ENCODE results near the gene LIG3. TPM values are rescaled to one million over a fixed set of nuclear protein-coding genes. Genes with fewer than 3 reads are reported as not detected.
"Not testable (repeated sequence)": the region's sequence is repeated elsewhere in the genome, so short reads cannot be mapped to it uniquely, and the experiment has no call there.

The LIG3 gene
- polyA plus RNA-seq, 3 donors: 32.3 to 38.5 (median 38.1) TPM

GRCh38 chr17:35021520-35022380 is 41.4 kb downstream of the LIG3 start:
- DNase-seq (ENCODE audit: extremely low read depth in 1 of 11, low read depth in 9 of 11, low spot score in 4 of 11): no peak

GRCh38 chr17:35022536-35023063 is 42.3 kb downstream of the LIG3 start:
- no peak for DNase-seq (ENCODE audit: extremely low read depth in 1 of 11, low read depth in 9 of 11, low spot score in 4 of 11)

GRCh38 chr17:35023538-35023937 is 43.2 kb downstream of the LIG3 start:
- DNase-seq (ENCODE audit: extremely low read depth in 1 of 11, low read depth in 9 of 11, low spot score in 4 of 11): no peak

GRCh38 chr17:35025541-35025940 is 45.2 kb downstream of the LIG3 start:
- DNase-seq (ENCODE audit: extremely low read depth in 1 of 11, low read depth in 9 of 11, low spot score in 4 of 11): no peak

- DNase-seq (ENCODE audit: extremely low read depth in 1 of 11, low read depth in 9 of 11, low spot score in 4 of 11): not testable (repeated sequence)
Observed at GRCh38 chr17:35028097-35028496, 47.8 kb downstream of the LIG3 start.

- no peak for DNase-seq (ENCODE audit: extremely low read depth in 1 of 11, low read depth in 9 of 11, low spot score in 4 of 11)
Observed at GRCh38 chr17:35028531-35029262, 48.4 kb downstream of the LIG3 start.

- DNase-seq (ENCODE audit: extremely low read depth in 1 of 11, low read depth in 9 of 11, low spot score in 4 of 11): no peak
Observed at GRCh38 chr17:35030780-35031179, 50.5 kb downstream of the LIG3 start.

- no peak for DNase-seq (ENCODE audit: extremely low read depth in 1 of 11, low read depth in 9 of 11, low spot score in 4 of 11)
Observed at GRCh38 chr17:35038453-35038852, 58.1 kb downstream of the LIG3 start.

- DNase-seq (ENCODE audit: extremely low read depth in 1 of 11, low read depth in 9 of 11, low spot score in 4 of 11): no peak
Observed at GRCh38 chr17:35041390-35041789, 61.1 kb downstream of the LIG3 start.

- no peak for DNase-seq (ENCODE audit: extremely low read depth in 1 of 11, low read depth in 9 of 11, low spot score in 4 of 11)
Observed at GRCh38 chr17:35044181-35044580, 63.9 kb downstream of the LIG3 start.

- not testable (repeated sequence) for DNase-seq (ENCODE audit: extremely low read depth in 1 of 11, low read depth in 9 of 11, low spot score in 4 of 11)
Observed at GRCh38 chr17:35045458-35045979, 65.2 kb downstream of the LIG3 start.

- DNase-seq (ENCODE audit: extremely low read depth in 1 of 11, low read depth in 9 of 11, low spot score in 4 of 11): no peak
Observed at GRCh38 chr17:35046245-35046644, 65.9 kb downstream of the LIG3 start.

- no peak for DNase-seq (ENCODE audit: extremely low read depth in 1 of 11, low read depth in 9 of 11, low spot score in 4 of 11)
Observed at GRCh38 chr17:35046740-35047283, 66.5 kb downstream of the LIG3 start.

- DNase-seq (ENCODE audit: extremely low read depth in 1 of 11, low read depth in 9 of 11, low spot score in 4 of 11): no peak
Observed at GRCh38 chr17:35048685-35049379, 68.5 kb downstream of the LIG3 start.

- no peak for DNase-seq (ENCODE audit: extremely low read depth in 1 of 11, low read depth in 9 of 11, low spot score in 4 of 11)
Observed at GRCh38 chr17:35050170-35050569, 69.9 kb downstream of the LIG3 start.

- DNase-seq (ENCODE audit: extremely low read depth in 1 of 11, low read depth in 9 of 11, low spot score in 4 of 11): no peak
Observed at GRCh38 chr17:35051183-35051578, 70.9 kb downstream of the LIG3 start.

- DNase-seq (ENCODE audit: extremely low read depth in 1 of 11, low read depth in 9 of 11, low spot score in 4 of 11): no peak
Observed at GRCh38 chr17:35051579-35052240, 71.4 kb downstream of the LIG3 start.

- DNase-seq (ENCODE audit: extremely low read depth in 1 of 11, low read depth in 9 of 11, low spot score in 4 of 11): no peak
Observed at GRCh38 chr17:35052241-35052610, 71.9 kb downstream of the LIG3 start.

- no peak for DNase-seq (ENCODE audit: extremely low read depth in 1 of 11, low read depth in 9 of 11, low spot score in 4 of 11)
Observed at GRCh38 chr17:35052780-35053179, 72.5 kb downstream of the LIG3 start.

All from renal cortex interstitium (tissue), 11 donors.